Dedifferentiated amniotic fluid mesenchymal stem cell (primary cell): ENCODE data around the gene ASTN1.

ENCODE experiments used
- DNase-seq: peaks from one replicate; pipeline ENCODE4 v3.0.0-alpha.2; 2016; ENCODE audit errors: extremely low spot score

The ASTN1 gene

DNA sequence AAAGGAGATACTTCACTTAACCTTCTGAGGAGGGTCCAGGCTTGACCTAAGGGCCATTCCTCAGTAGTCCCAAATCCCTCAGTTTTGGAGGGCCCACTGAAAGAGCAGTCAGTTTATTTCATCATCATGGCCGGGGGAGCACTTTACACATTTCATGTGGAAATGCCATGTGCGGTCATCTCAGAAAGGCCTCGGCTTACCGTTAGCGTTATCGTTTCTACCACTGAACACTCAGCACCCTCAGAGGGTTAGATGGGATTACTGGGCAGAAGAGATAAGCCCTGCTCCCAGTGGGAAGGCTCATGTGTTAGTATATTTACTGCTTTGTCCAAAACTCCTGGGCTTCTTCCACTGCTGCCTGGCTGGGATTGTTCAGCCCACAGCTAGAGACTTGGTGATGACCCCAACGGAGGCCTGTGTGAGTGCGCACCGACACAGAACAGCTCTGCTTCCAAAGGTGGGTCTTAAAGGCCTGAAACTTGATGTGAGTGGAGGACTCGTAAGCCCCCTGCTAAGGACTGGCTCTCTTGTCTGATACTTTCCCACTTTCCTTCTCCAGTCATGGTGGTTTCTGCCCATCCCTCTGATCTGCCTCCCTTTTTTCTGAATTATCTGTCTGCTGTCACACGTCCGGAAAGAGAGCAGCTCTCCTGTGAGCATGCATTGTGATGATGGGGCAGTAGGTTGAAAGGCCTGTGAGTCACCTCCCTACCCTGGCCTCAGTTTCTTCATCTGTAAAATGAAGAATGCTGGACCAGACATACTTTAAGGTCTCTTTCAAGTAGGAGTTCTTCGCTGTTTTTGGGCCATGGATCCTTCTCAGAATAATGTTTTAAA is 284.5 kb downstream of the ASTN1 start:
- DNase-seq = no peak

DNA sequence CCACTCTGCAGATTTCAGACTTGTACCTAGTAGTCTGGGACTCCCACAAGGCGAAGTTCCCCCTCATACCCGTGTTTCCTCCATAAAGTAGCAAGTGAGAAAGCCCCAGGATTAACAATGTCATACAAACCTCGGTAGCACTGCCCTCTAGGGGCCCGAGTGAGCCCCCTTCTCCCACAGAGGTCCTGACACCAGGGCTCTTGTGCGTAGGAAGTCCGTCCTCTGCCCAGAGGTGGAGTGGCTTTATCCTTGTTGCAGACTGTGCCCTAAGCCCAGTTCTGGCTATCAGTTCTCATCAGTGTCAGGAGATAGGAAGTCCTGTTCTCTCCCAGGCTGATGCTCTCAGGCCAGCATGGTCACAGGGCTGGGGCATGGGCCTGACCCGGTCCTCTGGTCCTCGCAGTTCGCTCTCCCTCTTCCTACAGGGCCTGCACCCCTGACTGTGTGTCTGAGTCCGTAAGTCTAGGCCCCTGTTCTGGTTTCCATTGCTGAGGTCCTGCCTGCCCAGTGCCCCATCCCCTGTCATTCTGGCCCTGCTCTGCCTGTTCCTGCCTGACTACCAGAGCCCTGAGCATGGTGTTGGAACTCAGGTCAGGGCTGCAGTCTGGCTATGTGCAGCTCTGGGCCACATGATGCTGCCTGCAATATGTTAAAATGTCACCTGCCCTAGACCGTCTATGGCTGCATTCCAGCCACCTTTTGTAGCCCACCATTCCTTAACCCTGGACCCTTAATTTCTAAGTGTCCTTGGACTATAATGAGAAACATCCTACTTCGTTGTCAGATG is 285.6 kb downstream of the ASTN1 start:
- DNase-seq = no peak

DNA sequence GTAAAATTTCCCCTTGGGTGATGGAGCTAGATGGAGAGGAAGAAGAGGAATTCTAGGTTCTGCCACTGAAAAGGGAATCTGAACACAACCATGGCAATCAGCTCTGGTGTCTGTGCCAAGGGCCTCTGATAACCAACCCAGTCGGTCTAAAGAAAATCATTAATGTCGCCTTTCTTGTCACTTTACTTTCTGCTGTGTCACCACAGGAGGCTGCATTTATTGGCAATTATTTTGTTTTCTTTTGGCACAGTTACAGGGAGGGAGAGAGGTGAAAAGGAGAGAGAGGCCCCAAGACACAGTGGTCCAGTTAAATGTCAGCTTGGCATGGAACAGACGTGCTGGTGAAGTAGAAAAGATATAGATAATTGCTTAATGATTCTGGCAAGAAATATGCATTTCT is 287.0 kb downstream of the ASTN1 start:
- no peak for DNase-seq

DNA sequence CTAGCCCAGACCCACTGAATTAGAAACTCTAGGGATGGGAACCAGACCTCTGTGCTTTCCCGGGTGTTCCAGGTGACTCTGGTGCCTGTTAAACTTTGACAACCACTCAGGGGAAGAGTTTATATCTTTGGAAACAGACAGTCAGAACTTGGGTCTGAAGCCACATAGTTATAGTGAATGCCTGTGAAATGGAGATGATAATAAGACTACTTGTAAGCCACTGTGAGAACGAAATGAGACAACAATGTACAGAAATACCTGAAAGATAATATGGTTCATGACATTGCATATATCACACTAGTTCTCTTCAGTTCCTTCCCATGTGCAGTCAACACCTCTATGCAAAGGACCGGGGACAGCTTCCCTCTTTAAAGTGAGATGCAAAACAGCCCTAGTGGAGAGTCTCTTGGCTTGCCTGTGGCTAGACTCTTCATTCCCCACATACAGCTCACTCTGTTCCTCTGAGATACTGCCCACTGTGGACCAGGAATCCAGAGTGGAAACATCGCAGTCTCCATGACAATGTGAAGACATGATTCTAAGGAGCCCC is 287.5 kb downstream of the ASTN1 start:
- no peak for DNase-seq

DNA sequence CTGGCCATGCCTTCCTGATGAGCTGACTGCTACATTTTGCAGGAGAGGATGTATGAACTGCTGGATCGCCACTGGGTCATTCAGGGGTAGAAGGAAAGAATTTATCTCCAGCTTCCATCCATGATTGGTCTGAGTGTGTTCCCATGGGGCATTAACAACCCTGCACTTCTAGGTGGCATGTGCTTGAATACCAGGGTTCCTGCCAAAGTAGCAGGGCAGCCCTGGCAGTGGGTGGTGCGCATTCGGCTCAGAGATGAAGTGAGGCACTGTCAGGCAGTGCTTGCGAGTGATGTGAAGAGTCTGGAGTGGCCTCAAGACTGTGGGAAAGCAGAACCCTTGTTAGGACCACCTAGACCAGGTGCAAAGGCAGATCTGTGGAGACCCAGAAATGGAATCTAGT is 294.9 kb downstream of the ASTN1 start:
- no peak for DNase-seq

DNA sequence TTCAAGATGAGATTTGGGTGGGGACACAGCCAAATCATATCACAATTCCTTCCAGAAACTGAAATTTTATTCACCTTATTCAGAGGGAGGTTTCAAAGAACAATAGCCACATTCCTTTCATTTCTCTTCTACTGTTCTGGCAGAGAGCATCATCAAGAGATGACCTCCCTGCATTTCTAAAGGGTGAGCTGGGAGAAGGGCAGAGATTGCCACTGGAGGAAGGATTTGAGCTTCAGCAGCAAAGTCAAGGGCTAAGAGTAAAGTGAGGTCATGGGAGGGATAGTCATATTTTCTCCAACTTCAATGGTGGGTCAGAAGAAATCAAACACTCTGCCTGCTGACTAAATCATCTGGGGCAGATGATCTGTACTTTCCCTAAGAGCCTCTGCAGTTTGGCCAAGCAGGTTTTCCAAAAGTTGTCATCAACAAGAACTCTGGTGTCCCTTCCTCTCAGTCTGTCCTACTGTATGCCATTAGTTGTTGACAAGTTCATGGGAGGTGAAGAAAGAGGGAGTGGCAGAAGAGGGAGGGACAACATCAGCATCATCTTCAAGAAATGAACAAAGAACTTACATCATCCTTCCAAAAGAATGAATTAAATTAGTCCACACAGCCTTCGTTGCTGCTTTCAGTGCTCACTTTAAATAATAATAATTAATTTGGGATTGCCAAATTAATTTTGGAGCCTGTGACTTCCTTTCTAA is 298.3 kb downstream of the ASTN1 start:
- DNase-seq = no peak

DNA sequence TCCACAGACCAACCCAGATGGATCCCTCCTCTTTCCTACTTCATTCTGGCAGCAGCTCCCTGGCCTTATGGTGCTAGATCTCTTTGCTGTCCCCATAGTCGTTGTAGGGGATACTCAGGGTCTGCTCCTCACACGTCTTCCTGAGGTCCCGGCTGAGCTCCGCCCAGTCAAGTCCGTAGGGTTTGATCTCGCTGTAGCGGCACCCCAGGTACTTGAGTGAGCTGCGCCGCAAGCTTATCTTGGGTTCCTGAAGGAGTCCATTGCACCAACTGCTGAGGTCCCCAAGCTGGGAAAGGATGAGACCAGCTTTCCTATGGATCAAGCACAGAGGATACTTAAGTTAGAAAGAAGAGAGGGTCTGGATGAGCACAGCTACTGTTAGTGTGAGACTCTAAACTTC is 300.3 kb downstream of the ASTN1 start:
- no peak for DNase-seq

DNA sequence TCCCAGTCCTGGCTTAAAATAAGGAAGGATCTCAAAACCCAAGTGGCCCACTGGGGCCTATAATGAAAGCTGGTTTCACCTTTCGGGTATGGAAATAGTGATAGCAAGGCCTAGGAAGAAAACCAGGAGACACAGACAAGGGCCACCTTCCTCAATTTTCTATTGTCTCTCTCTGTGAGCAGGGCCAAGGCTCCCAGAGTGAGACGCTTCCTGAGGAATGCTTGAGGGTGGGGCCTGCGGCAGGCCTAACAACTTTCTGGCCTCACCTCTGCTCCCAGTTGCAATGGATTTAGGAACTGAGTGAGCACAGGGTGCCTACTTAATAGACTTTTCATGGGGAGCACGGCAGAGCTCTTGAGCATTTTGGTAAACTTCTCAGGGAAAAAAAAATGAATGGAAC is 300.9 kb downstream of the ASTN1 start:
- DNase-seq = no peak

DNA sequence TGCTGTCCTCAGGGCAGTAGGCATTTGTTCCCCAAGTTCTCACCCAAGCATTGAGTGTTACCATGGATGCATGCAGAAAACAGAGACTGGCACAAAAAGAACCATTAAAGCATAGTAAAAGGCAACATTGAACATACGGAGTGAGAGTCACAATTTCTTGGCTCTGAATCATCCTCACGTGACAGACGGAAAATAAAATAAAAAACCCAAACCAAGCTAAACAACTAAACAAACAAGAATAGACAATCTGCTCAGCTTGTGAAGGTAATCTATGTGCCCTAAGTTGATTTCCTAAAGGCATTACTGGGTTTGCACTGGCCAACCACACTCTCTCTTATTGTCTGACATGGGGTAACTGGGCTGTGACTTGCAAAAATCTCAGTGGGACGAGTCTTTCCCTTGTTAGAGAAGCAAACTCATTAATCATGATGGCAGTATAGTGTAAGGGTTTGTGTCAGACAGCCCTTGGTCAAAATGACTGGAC is 306.0 kb downstream of the ASTN1 start:
- no peak for DNase-seq

DNA sequence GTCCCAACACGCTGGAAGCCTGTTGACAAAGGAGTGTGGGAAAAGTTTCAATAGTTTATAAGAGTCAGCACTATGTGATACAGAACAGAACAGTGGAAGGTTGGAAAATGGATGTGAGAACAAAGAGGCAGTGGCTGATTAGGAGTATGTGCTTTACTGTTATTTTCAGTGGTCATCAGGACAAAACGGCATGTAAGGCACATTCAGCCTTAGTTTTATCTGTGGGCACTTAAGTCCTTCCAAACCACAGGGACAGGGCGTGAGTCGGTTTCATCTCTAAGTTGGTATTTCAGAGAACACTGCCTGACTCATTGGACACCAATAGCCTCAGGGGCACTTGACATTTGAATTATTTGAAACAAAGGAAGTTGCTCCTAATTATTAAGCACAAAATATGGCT is 306.9 kb downstream of the ASTN1 start:
- no peak for DNase-seq

DNA sequence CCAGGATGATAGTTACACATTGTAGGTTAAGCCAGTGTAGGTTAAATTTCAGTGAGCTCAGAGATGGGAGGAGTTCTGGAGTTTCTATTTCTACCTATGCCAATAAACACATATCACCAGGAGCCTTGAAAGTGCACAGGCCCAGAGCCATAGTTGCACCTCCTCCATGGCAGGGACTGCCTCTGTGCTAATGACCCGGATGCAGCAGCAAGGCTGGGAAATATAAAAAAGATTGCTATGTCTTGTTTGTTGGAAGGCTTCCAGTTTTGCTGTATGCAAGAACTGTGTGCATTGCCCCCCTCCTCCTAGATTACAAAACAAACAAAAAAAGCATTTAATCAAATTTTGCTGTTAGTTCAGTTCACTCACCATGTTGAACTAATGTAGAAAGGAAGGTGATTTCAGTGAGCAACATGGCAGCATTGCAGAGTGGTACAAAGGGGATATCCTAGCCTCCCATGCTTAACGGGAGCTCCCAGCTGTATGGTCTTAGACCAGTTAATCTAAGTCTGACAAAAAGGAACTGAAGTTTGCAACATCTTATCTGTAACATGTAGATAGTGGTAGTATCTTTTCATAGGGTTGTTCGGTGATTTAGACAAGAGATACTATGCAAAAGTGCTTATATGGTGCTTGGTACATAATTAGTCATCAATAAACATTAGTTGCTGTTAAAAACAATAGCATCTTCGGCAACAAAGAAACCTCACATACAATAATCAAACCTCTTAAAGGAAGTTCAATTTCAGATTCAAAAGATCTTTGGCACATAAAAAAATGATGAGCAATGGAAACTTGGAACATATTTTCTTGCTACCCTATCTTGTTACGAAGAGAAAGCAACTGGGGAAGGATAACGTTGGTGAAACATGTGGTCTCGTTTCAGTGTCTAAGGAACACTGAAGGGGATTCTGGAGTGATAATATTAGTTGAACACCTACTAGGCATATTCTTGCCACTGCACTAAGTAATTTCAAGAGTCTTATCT is 309.5 kb downstream of the ASTN1 start:
- DNase-seq = no peak

DNA sequence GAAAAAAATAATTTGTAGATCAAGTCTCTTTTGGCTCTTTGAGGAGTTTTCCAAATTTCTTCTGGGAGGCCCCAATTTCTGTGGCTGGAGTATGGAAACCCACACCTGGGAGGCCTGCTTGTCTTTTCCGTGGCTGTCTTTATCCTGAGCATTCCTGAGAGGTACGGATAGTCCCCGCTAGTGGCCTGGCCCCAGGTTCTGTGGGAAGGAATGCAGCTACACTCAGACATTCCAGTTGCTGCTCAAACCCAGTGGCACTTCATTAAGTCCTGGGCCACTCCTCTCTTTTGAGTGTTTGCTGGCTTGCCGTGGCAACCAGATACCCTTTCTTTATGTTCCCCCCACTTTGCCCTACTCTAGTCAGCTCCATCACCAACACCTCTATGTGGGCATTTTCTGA is 310.4 kb downstream of the ASTN1 start:
- no peak for DNase-seq

DNA sequence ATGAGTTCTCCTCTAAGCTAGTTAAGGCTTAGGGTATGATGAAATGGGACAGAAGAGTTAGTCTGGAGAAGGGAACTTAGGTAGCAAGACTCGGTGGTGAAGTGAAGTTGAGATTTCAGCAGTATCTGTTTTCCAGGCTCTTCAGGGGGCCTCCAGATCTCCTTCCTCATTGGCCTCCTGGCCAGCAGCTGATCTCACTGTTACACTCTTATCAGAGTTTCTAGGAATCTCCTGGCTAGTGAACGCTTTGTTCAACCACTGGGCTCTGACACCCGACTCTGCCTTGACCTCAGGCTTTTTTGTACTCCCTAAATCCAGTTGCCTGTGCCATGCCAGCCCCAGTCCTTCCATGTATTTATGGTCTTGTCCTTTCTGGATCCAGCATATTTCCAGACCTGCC is 311.0 kb downstream of the ASTN1 start:
- no peak for DNase-seq

DNA sequence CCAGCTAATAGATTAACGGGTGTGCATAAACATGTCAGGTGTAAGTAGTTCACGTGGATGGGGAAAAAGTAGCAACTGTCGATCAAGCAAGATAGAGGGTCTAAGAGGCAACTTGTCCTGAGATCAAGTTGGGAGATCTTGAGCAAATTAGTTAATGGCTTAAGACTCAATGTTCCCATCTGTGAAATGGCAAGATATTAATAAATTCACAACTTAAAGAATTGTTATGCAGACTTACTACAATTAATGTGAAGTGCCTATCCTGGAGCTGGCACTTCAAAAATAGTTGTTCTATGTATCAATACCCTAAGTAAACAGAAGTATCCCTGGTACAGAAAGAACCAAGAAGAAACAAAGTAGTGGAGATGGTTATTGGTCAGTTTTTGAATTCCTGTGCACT is 312.4 kb downstream of the ASTN1 start:
- no peak for DNase-seq

DNA sequence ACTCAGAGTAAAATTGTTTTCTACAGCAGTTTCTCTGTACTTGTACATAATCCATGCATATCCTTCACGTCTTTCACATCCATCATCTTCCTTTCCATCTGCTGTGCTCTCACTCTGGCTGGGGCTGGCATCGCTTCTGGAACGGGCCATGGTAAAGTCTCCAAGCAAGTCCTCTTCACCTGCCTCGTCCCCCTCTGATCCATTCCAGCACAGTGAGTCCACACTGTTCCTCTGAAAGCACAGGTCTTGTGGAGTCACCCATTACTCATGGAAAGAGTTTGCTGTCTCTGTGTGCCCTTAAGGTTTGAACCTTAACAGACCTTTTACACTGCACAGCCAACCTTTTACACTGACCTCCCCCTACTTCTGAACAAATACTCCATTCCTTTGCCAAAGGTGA is 313.6 kb downstream of the ASTN1 start:
- no peak for DNase-seq

DNA sequence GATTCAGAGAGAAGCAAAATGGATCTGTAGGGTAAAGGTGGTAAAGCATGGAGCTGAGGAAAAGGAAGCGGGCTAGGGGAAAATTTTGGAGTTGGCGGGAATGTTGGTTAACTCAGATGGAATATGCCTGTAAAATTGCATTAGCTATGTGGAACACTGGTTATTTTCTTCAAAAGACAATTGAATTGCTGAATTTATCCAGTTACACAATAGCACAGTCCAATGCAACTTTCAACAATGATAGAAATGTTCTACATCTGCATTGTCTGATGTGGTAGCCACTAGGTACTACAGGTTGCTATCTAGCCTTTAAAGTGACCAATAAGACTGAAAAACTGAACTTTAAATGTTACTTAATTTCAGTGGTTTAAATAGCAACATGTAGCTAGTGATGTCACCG is 315.2 kb downstream of the ASTN1 start:
- no peak for DNase-seq

DNA sequence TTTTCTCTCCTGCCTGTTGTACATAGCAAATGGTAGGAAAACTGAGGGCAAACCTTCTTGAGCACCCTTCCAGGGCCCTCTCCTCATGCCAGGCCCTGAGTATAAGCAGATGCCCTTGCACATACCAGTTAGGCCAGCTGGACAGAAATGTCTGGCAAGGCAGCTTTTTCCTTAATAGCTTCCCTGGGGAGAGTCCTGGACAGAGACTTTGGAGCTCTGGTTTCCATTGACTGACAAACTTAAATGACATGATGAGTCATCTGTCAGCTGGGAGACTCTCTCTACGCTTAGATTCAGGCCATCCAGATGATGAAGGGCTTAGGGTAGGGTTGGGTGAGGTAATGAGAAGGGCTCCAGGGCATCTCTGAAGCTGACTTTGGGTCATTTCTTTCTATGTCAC is 317.5 kb downstream of the ASTN1 start:
- no peak for DNase-seq

DNA sequence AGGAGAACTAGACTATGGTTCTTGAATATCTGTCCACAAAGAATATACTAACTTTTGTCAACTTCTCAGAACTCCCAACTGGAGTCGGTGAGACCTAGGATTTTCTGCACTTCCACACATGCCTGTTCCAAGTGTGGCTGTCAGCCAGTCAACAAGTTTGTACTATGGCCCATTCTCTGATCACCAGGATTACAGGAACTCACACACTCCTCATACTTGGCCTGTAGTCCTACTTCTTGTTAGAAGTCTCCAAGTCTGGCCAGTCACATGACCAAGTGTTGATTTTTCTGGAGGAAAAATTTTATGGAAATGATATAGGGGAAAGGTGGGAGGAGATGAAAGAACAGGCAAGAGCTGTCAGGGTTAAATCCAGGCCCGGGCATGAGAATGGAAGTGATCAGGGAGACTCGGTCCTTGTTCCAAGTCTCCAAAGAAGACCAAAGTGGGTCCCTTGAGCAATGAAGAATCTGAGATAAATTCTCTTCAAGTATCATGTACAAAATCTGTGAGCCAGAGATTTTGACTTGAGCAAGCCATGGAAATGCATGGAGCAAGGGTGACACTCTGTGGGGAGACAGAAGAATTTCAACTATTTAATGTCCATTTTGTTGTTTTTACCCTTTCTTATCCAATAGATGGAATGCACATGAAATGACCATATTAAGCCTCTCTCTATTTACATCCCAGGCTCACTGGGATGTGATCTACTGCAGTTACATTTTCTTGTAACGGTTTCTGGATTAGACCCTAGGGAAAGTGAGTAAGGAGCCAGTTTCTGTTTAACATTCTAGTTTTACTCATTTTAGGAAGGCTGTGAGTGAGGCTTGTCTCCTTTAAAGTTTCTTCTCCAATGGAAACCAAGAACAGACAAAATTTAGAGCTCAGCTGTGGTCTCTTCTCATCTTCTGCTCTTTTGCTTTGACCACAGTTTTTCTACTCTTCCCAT is 320.9 kb downstream of the ASTN1 start:
- DNase-seq = peak; percentile 36

DNA sequence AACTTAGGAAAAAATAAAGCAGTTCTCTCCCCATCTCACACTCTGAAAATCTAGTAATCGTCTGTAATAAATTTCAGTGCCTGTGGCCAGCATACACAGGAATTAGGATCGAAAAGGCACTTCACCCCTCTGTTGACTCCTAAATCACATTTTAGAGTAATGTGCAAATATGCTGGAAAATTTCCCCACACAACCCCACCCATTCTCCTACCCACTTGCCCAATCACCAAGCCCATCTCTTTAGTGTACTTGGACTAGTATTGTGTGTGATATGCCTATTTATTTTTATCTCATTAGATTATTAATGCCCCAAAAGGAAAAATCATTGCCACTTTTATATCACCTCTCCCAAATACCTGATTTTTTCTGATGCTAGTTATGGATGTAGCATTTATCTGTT is 323.3 kb downstream of the ASTN1 start:
- DNase-seq = no peak

DNA sequence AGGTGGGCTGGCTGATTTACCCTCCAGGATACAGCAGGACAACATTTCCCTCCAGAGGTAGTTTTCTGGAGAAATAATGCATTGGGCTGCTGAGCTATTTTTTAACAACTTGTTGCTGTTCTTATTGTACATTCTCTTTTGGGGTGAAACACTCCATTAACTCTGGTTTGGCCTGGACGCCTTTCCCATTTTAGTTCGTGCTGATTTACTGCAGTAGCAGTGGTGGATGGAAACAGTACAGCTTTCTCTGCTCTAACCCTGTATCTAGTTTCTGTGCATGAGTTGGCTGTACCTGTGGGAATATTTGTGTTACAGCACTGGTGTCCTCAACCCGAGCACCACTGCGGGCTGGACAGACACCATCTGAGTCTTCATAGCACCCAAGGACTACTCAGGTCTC is 325.3 kb downstream of the ASTN1 start:
- DNase-seq = no peak
